ENCODE results near the gene CADPS2. TPM values are rescaled to one million over a fixed set of nuclear protein-coding genes. Genes with fewer than 3 reads are reported as not detected.

The CADPS2 gene
- total and polyA plus RNA-seq, 2 donors (not counting 1 experiment from before 2014, with no cell fraction given): 11.5 to 32.2 TPM

DNA sequence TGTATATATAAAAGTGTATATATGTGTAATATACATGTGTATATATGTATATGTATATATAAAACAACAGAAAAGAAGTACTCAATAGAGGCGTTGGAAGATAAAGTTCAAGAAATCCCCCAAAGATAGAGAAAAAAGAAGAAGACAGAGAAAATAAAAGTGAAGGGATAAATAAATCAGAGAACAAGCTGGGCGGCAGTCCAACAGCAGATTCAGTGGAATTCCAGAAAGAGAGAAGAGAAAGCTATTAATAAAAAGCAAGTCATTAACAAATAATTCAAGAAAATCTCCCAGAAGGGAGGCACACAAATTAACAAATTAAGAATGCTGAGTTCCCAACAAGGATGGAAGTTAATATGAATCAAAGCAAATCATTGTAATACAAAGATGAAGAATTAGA is 124.2 kb downstream of the CADPS2 start:
- H4K20me1 ChIP-seq (ENCODE audit: control insufficient read depth, extremely low read depth, insufficient read depth, low read length): no peaks in the 10 kb centered on the region
- peak in 1 of 2 donors; percentile 25 for DNase-seq (ENCODE audit: low read depth in 2 of 2)
- no peaks in the 10 kb centered on the region for H3K36me3 ChIP-seq (ENCODE audit: control insufficient read depth, insufficient read depth, low read length)
- no peaks in the 10 kb centered on the region for H3K27me3 ChIP-seq (ENCODE audit: control insufficient read depth, insufficient read depth, low read length)
- H3K4me2 ChIP-seq (ENCODE audit: extremely low read depth, insufficient read depth, low read length): no peak overlapping the region
- H3K27ac ChIP-seq (ENCODE audit: insufficient read depth, low read length): no peak overlapping the region
- no peak overlapping the region for H2AFZ ChIP-seq (ENCODE audit: low read length)
- H3K4me3 ChIP-seq (replicated peaks in 1 of 4; ENCODE audit: control extremely low read depth in 1 of 4, insufficient read depth in 1 of 4, low read depth in 3 of 4, low read length in 4 of 4): no peak overlapping the region
- TF ChIP-seq EZH2 (IDR thresholded peaks at IDR 0.05; ENCODE audit: low read length, missing control alignments): no peak
- TF ChIP-seq, protein P1, sequence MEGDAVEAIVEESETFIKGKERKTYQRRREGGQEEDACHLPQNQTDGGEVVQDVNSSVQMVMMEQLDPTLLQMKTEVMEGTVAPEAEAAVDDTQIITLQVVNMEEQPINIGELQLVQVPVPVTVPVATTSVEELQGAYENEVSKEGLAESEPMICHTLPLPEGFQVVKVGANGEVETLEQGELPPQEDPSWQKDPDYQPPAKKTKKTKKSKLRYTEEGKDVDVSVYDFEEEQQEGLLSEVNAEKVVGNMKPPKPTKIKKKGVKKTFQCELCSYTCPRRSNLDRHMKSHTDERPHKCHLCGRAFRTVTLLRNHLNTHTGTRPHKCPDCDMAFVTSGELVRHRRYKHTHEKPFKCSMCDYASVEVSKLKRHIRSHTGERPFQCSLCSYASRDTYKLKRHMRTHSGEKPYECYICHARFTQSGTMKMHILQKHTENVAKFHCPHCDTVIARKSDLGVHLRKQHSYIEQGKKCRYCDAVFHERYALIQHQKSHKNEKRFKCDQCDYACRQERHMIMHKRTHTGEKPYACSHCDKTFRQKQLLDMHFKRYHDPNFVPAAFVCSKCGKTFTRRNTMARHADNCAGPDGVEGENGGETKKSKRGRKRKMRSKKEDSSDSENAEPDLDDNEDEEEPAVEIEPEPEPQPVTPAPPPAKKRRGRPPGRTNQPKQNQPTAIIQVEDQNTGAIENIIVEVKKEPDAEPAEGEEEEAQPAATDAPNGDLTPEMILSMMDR (conservative IDR thresholded peaks at IDR 0.05 in 1 of 2, IDR thresholded peaks at IDR 0.05 in 1 of 2; ENCODE audit: low read depth in 1 of 2, low read length in 2 of 2): no peak
- no peak overlapping the region for H3K9ac ChIP-seq (ENCODE audit: insufficient read depth, low read length)
- H3K9me3 ChIP-seq (ENCODE audit: control insufficient read depth, insufficient read depth, low read depth, low read length): no peaks in the 10 kb centered on the region
- no peaks in the 10 kb centered on the region for H3K4me1 ChIP-seq (ENCODE audit: control insufficient read depth, extremely low read depth, insufficient read depth, low read length)
- H3K79me2 ChIP-seq (ENCODE audit: control insufficient read depth, insufficient read depth, low read length): no peaks in the 10 kb centered on the region

DNA sequence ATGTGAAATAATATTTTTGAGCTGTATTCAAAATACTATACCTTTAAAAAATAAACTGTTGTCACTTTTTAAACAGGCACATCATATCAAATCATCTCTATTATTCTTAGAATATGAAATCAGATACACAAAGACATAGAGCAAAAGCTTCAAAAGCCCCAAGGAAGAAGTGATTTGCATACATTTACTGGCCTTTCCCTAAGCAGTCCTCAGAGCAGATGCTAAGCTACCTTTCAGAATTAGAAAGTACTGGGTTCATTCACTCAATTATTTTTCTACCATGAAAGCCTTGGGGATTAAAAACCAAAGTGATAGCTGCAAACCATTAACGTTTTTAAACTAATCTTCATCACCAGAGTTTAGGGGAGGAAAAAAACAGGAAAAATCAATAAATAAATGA is 127.8 kb downstream of the CADPS2 start:
- TF ChIP-seq EZH2 (IDR thresholded peaks at IDR 0.05; ENCODE audit: low read length, missing control alignments): no peak
- TF ChIP-seq, protein P1 (conservative IDR thresholded peaks at IDR 0.05 in 1 of 2, IDR thresholded peaks at IDR 0.05 in 1 of 2; ENCODE audit: low read depth in 1 of 2, low read length in 2 of 2): no peak
- Histone ChIP-seq H2AFZ (ENCODE audit: low read length) (no peak overlapping the region), H3K4me3 (replicated peaks in 1 of 4; ENCODE audit: control extremely low read depth in 1 of 4, insufficient read depth in 1 of 4, low read depth in 3 of 4, low read length in 4 of 4) (no peak overlapping the region), H3K4me2 (ENCODE audit: extremely low read depth, insufficient read depth, low read length) (no peak overlapping the region), H4K20me1 (ENCODE audit: control insufficient read depth, extremely low read depth, insufficient read depth, low read length) (no peaks in the 10 kb centered on the region), H3K4me1 (ENCODE audit: control insufficient read depth, extremely low read depth, insufficient read depth, low read length) (no peaks in the 10 kb centered on the region), H3K9me3 (ENCODE audit: control insufficient read depth, insufficient read depth, low read depth, low read length) (no peaks in the 10 kb centered on the region), H3K27me3 (ENCODE audit: control insufficient read depth, insufficient read depth, low read length) (no peaks in the 10 kb centered on the region), H3K27ac (ENCODE audit: insufficient read depth, low read length) (no peak overlapping the region), H3K9ac (ENCODE audit: insufficient read depth, low read length) (no peak overlapping the region), H3K79me2 (ENCODE audit: control insufficient read depth, insufficient read depth, low read length) (no peaks in the 10 kb centered on the region), H3K36me3 (ENCODE audit: control insufficient read depth, insufficient read depth, low read length) (no peaks in the 10 kb centered on the region)
- no peak for DNase-seq (ENCODE audit: low read depth in 2 of 2)

DNA sequence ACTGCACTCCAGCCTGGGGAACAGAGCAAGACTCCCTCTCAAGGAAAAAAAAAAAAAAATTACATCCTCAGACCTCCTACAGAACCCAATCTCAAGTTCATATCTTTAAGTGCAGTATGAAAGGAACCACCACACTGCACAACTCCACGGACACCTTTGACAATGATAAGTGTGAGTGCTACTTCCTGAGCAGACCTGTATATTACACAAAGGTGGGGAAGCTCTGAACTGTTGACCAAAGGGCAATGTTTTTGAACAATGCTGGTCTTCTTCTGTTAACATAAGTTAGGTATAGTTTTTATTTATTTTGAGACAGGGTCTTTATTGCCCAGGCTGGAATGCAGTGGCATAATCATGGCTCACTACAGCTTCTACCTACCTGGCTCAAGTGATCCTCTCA is 129.4 kb downstream of the CADPS2 start:
- Histone ChIP-seq H3K4me2 (ENCODE audit: extremely low read depth, insufficient read depth, low read length) (no peak overlapping the region), H3K4me1 (ENCODE audit: control insufficient read depth, extremely low read depth, insufficient read depth, low read length) (no peaks in the 10 kb centered on the region), H3K36me3 (ENCODE audit: control insufficient read depth, insufficient read depth, low read length) (no peaks in the 10 kb centered on the region), H3K79me2 (ENCODE audit: control insufficient read depth, insufficient read depth, low read length) (no peaks in the 10 kb centered on the region), H2AFZ (ENCODE audit: low read length) (no peak overlapping the region), H3K9me3 (ENCODE audit: control insufficient read depth, insufficient read depth, low read depth, low read length) (no peaks in the 10 kb centered on the region), H3K9ac (ENCODE audit: insufficient read depth, low read length) (no peak overlapping the region), H3K27me3 (ENCODE audit: control insufficient read depth, insufficient read depth, low read length) (no peaks in the 10 kb centered on the region), H3K27ac (ENCODE audit: insufficient read depth, low read length) (no peak overlapping the region), H4K20me1 (ENCODE audit: control insufficient read depth, extremely low read depth, insufficient read depth, low read length) (no peaks in the 10 kb centered on the region), H3K4me3 (replicated peaks in 1 of 4; ENCODE audit: control extremely low read depth in 1 of 4, insufficient read depth in 1 of 4, low read depth in 3 of 4, low read length in 4 of 4) (no peak overlapping the region)
- no peak for DNase-seq (ENCODE audit: low read depth in 2 of 2)
- no peak for TF ChIP-seq EZH2 (IDR thresholded peaks at IDR 0.05; ENCODE audit: low read length, missing control alignments)
- TF ChIP-seq, protein P1 (conservative IDR thresholded peaks at IDR 0.05 in 1 of 2, IDR thresholded peaks at IDR 0.05 in 1 of 2; ENCODE audit: low read depth in 1 of 2, low read length in 2 of 2): no peak
